SKM-1 (cell line): ENCODE results near the gene TMED8.

Source experiments
- DNase-seq: peaks from one replicate; lab custom pipeline; 2025; ENCODE audit not compliant: unreplicated experiment; lab: John Stamatoyannopoulos, UW

TMED8 gene

DNA sequence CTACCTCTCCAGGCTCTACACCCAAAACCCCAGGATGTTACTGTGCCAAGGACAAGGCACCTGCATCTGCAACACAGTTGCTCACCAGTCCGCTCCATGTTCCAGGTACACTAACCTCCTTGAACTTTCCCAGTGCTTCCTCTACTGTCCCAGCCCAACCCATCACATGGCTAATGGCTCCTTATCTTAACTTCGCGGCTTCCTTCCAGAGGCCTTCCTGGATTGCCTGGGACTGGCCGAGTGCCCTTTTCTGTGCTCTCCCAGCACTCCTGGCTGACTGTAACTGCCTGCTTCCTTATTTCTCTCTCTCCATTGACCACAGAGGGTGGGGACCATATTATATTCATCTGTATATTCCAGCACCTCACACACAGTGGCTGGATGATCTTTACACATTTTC lies 77.1 kb downstream of the TMED8 start:
- no peak for DNase-seq

DNA sequence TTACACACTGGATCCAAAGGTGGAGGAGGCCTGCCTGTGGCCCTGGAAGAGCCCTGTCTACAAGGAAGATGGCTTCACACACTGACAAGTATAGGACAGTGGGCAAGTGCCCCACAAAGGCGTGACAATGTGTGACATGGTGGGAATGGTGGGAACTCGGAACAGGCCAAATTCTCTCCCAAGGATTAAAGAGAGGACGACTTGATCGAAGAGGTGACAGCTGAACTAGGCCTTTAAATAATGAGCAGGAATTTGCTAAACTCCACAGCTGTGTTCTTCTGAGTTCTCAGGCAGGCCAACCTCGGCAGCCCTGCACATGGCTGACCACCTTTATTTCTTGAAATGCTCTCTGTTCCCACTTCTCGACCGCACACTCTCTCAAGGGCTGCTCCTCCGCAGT lies 80.0 kb downstream of the TMED8 start:
- DNase-seq: no peak

DNA sequence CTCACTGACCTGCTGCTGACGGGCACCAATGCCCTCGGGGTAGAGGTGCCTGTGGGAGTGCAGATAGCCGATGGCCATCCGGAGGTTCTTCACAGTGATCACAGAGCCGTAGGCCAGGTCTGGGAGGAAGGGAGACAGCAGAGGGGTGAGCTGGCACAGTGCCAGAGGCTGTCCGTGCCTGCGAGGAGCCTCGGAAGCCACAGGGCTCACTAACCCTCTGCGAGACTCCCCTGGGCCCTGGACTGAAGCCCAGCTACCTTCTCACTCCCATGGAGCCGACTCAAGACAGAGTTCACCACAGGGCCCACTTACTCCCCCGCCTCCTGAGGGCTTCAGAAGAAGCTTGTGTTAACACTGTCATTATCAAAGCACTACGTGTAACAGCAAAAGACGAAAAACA lies 80.7 kb downstream of the TMED8 start:
- no peak for DNase-seq

DNA sequence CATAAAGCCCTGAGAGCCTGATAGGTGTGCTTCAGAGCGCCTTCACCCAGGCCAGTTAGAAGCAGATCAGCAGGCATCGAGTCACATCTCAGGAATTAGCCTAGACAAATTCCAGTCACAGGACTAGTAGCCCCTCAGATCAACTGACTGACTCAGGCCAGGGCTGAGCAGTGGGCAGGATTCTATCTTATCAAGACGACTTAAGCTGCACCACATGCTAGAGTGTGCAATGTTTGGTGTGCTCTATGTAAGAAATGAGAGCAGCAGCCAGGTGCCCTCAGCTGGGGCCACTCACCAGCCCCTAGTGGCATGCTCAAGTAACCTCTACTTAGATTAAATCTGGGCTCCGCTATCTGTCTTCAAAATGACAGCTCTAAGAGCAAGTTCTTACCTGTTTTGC lies 86.2 kb downstream of the TMED8 start:
- DNase-seq: no peak

GRCh38 chr14:77286576-77286975 lies 90.3 kb downstream of the TMED8 start:
- no peak for DNase-seq
